Measurements from ENCODE around the gene ZNF304.

Gene ZNF304

GRCh38 chr19:57324992-57325391 is 26.1 kb upstream of the ZNF304 start:
- Histone ChIP-seq H2AFZ (ENCODE audit: low read depth, low read length) (no peak overlapping the region), H3K9me3 (ENCODE audit: low read length) (peaks cover 15% of the 10 kb centered on the region), H3K4me1 (ENCODE audit: insufficient read depth, low read length) (peaks cover 14% of the 10 kb centered on the region), H3K27me3 (ENCODE audit: insufficient read depth, low read length) (no peaks in the 10 kb centered on the region), H3K4me3 (ENCODE audit: low read length) (no peak overlapping the region), H3K36me3 (ENCODE audit: insufficient read depth, low read length) (peaks cover 61% of the 10 kb centered on the region)

GRCh38 chr19:57327993-57328392 is 23.1 kb upstream of the ZNF304 start:
- Histone ChIP-seq H3K36me3 (ENCODE audit: insufficient read depth, low read length) (peaks cover 68% of the 10 kb centered on the region), H2AFZ (ENCODE audit: low read depth, low read length) (no peak overlapping the region), H3K27me3 (ENCODE audit: insufficient read depth, low read length) (no peaks in the 10 kb centered on the region), H3K4me1 (ENCODE audit: insufficient read depth, low read length) (no peaks in the 10 kb centered on the region), H3K4me3 (ENCODE audit: low read length) (no peak overlapping the region), H3K9me3 (ENCODE audit: low read length) (peaks cover 15% of the 10 kb centered on the region)

- Histone ChIP-seq H3K27me3 (ENCODE audit: insufficient read depth, low read length) (no peaks in the 10 kb centered on the region), H3K9me3 (ENCODE audit: low read length) (no peaks in the 10 kb centered on the region), H3K4me3 (ENCODE audit: low read length) (no peak overlapping the region), H2AFZ (ENCODE audit: low read depth, low read length) (no peak overlapping the region), H3K36me3 (ENCODE audit: insufficient read depth, low read length) (peaks cover 12% of the 10 kb centered on the region), H3K4me1 (ENCODE audit: insufficient read depth, low read length) (no peaks in the 10 kb centered on the region)
Measured at GRCh38 chr19:57334191-57334590, 16.9 kb upstream of the ZNF304 start.

GRCh38 chr19:57338877-57339276 is 12.2 kb upstream of the ZNF304 start:
- Histone ChIP-seq H3K27me3 (ENCODE audit: insufficient read depth, low read length) (no peaks in the 10 kb centered on the region), H3K4me1 (ENCODE audit: insufficient read depth, low read length) (no peaks in the 10 kb centered on the region), H2AFZ (ENCODE audit: low read depth, low read length) (no peak overlapping the region), H3K4me3 (ENCODE audit: low read length) (no peak overlapping the region), H3K36me3 (ENCODE audit: insufficient read depth, low read length) (no peaks in the 10 kb centered on the region), H3K9me3 (ENCODE audit: low read length) (no peaks in the 10 kb centered on the region)

- H3K36me3 ChIP-seq (ENCODE audit: insufficient read depth, low read length), result no peaks in the 10 kb centered on the region
- no peaks in the 10 kb centered on the region for H3K9me3 ChIP-seq (ENCODE audit: low read length)
- H3K4me3 ChIP-seq (ENCODE audit: low read length), result no peak overlapping the region
- no peaks in the 10 kb centered on the region for H3K27me3 ChIP-seq (ENCODE audit: insufficient read depth, low read length)
- no peaks in the 10 kb centered on the region for H3K4me1 ChIP-seq (ENCODE audit: insufficient read depth, low read length)
- no peak overlapping the region for H2AFZ ChIP-seq (ENCODE audit: low read depth, low read length)
Measured at GRCh38 chr19:57342582-57342981, 8.5 kb upstream of the ZNF304 start.

- Histone ChIP-seq H3K4me3 (ENCODE audit: low read length) (no peak overlapping the region), H2AFZ (ENCODE audit: low read depth, low read length) (no peak overlapping the region), H3K27me3 (ENCODE audit: insufficient read depth, low read length) (no peaks in the 10 kb centered on the region), H3K36me3 (ENCODE audit: insufficient read depth, low read length) (peaks cover 5% of the 10 kb centered on the region), H3K4me1 (ENCODE audit: insufficient read depth, low read length) (peaks cover 21% of the 10 kb centered on the region), H3K9me3 (ENCODE audit: low read length) (no peaks in the 10 kb centered on the region)
Measured at GRCh38 chr19:57348136-57348535, 2.9 kb upstream of the ZNF304 start.

- peak overlapping the region; percentile 22 for H2AFZ ChIP-seq (ENCODE audit: low read depth, low read length)
- no peaks in the 10 kb centered on the region for H3K27me3 ChIP-seq (ENCODE audit: insufficient read depth, low read length)
- peaks cover 38% of the 10 kb centered on the region for H3K36me3 ChIP-seq (ENCODE audit: insufficient read depth, low read length)
- H3K4me3 ChIP-seq (ENCODE audit: low read length), result peak overlapping the region; percentile 96
- H3K9me3 ChIP-seq (ENCODE audit: low read length), result peaks cover 3% of the 10 kb centered on the region
- peaks cover 21% of the 10 kb centered on the region for H3K4me1 ChIP-seq (ENCODE audit: insufficient read depth, low read length)
Measured at GRCh38 chr19:57351867-57352266, 796 bp downstream of the ZNF304 start.

- Histone ChIP-seq H3K4me3 (ENCODE audit: low read length) (no peak overlapping the region), H2AFZ (ENCODE audit: low read depth, low read length) (no peak overlapping the region), H3K4me1 (ENCODE audit: insufficient read depth, low read length) (peaks cover 14% of the 10 kb centered on the region), H3K27me3 (ENCODE audit: insufficient read depth, low read length) (no peaks in the 10 kb centered on the region), H3K9me3 (ENCODE audit: low read length) (peaks cover 3% of the 10 kb centered on the region), H3K36me3 (ENCODE audit: insufficient read depth, low read length) (peaks cover 64% of the 10 kb centered on the region)
Measured at GRCh38 chr19:57355916-57356315, 4.8 kb downstream of the ZNF304 start.

GRCh38 chr19:57357406-57357805 is 6.3 kb downstream of the ZNF304 start:
- Histone ChIP-seq H3K27me3 (ENCODE audit: insufficient read depth, low read length) (no peaks in the 10 kb centered on the region), H2AFZ (ENCODE audit: low read depth, low read length) (no peak overlapping the region), H3K9me3 (ENCODE audit: low read length) (peaks cover 3% of the 10 kb centered on the region), H3K4me1 (ENCODE audit: insufficient read depth, low read length) (peaks cover 8% of the 10 kb centered on the region), H3K36me3 (ENCODE audit: insufficient read depth, low read length) (peaks cover 64% of the 10 kb centered on the region), H3K4me3 (ENCODE audit: low read length) (no peak overlapping the region)

GRCh38 chr19:57359300-57359699 is 8.2 kb downstream of the ZNF304 start:
- Histone ChIP-seq H3K36me3 (ENCODE audit: insufficient read depth, low read length) (peaks cover 52% of the 10 kb centered on the region), H3K9me3 (ENCODE audit: low read length) (peaks cover 3% of the 10 kb centered on the region), H3K4me3 (ENCODE audit: low read length) (no peak overlapping the region), H3K27me3 (ENCODE audit: insufficient read depth, low read length) (no peaks in the 10 kb centered on the region), H2AFZ (ENCODE audit: low read depth, low read length) (no peak overlapping the region), H3K4me1 (ENCODE audit: insufficient read depth, low read length) (peaks cover 10% of the 10 kb centered on the region)

GRCh38 chr19:57362419-57362818 is 11.3 kb downstream of the ZNF304 start:
- Histone ChIP-seq H2AFZ (ENCODE audit: low read depth, low read length) (peak overlapping the region; percentile 64), H3K36me3 (ENCODE audit: insufficient read depth, low read length) (peaks cover 26% of the 10 kb centered on the region)

GRCh38 chr19:57362997-57363687 is 12.1 kb downstream of the ZNF304 start, which contains the start of the genes TRAPPC2B and ZNF547:
Gene TRAPPC2B (plus strand): TSS chr19:57363551. CDS start chr19:57364834, 1,283 bp downstream.
Gene ZNF547 (plus strand): TSS chr19:57363551. CDS start chr19:57368556, 5,005 bp downstream.
- Histone ChIP-seq H3K4me3 (ENCODE audit: low read length) (peak within 1 kb of the TSS; percentile 63), H3K9me3 (ENCODE audit: low read length) (no peaks in the 10 kb centered on the region), H3K4me1 (ENCODE audit: insufficient read depth, low read length) (peaks cover 10% of the 10 kb centered on the region), H2AFZ (ENCODE audit: low read depth, low read length) (peak within 1 kb of the TSS; percentile 64), H3K27me3 (ENCODE audit: insufficient read depth, low read length) (no peaks in the 10 kb centered on the region), H3K36me3 (ENCODE audit: insufficient read depth, low read length) (peaks cover 23% of the 10 kb centered on the region)

More at GRCh38 chr19:57362419-57362818, 11.3 kb downstream of the ZNF304 start:
- H3K4me1 ChIP-seq (ENCODE audit: insufficient read depth, low read length), result peaks cover 10% of the 10 kb centered on the region
- peak overlapping the region; percentile 63 for H3K4me3 ChIP-seq (ENCODE audit: low read length)
- no peaks in the 10 kb centered on the region for H3K27me3 ChIP-seq (ENCODE audit: insufficient read depth, low read length)
- no peaks in the 10 kb centered on the region for H3K9me3 ChIP-seq (ENCODE audit: low read length)

- no peak overlapping the region for H2AFZ ChIP-seq (ENCODE audit: low read depth, low read length)
- H3K27me3 ChIP-seq (ENCODE audit: insufficient read depth, low read length), result no peaks in the 10 kb centered on the region
- peaks cover 18% of the 10 kb centered on the region for H3K36me3 ChIP-seq (ENCODE audit: insufficient read depth, low read length)
- no peaks in the 10 kb centered on the region for H3K9me3 ChIP-seq (ENCODE audit: low read length)
- H3K4me3 ChIP-seq (ENCODE audit: low read length), result peak overlapping the region; percentile 63
- H3K4me1 ChIP-seq (ENCODE audit: insufficient read depth, low read length), result peaks cover 10% of the 10 kb centered on the region
Measured at GRCh38 chr19:57363688-57364181, 12.7 kb downstream of the ZNF304 start.

Measured in neuron (in vitro differentiated cells).